Mesendoderm (in vitro differentiated cells): ENCODE results near the gene IL1R1. TPM values are rescaled to one million over a fixed set of nuclear protein-coding genes. Genes with fewer than 3 reads are reported as not detected.

Experiments used
- DNase-seq: peaks from one replicate; pipeline ENCODE4 v3.0.0; 2013
- H2AK5ac ChIP-seq: 2 replicates; pipeline ENCODE4 v1.6.1; 2013; ENCODE audit warnings: low read length, inconsistent platforms
- H2BK120ac ChIP-seq: 2 replicates; pipeline ENCODE4 v1.6.1; 2013; ENCODE audit warnings: low read depth, mild to moderate bottlenecking, low read length, moderate library complexity, mixed read lengths
- H2BK15ac ChIP-seq: replicated peaks from 2 replicates; pipeline ENCODE4 v1.6.1; 2013; ENCODE audit warnings: low read depth, mild to moderate bottlenecking, moderate library complexity
- H2BK5ac ChIP-seq: 2 replicates; pipeline ENCODE4 v1.6.1; 2013; ENCODE audit warnings: low read length, inconsistent platforms
- H3K18ac ChIP-seq: 2 replicates; pipeline ENCODE4 v1.6.1; 2013; ENCODE audit warnings: mild to moderate bottlenecking, low read length, mixed read lengths
- H3K23ac ChIP-seq: one replicate; pipeline ENCODE4 v1.6.1; 2013; ENCODE audit warnings: low read length
- H3K27ac ChIP-seq: 2 replicates; pipeline ENCODE4 v1.5.1; 2013; ENCODE audit warnings: low read depth, mild to moderate bottlenecking, inconsistent platforms, low read length, moderate library complexity
- H3K27me3 ChIP-seq: 2 replicates; pipeline ENCODE4 v1.6.1; 2013; ENCODE audit warnings: low read length, control low read depth, mild to moderate bottlenecking, inconsistent platforms; ENCODE audit not compliant: insufficient read depth, poor library complexity
- H3K36me3 ChIP-seq: 2 replicates; pipeline ENCODE4 v1.6.1; 2013; ENCODE audit warnings: low read length, inconsistent platforms; ENCODE audit not compliant: control insufficient read depth, insufficient read depth
- H3K4ac ChIP-seq: one replicate; pipeline ENCODE4 v1.6.1; 2013; ENCODE audit warnings: low read depth, mild to moderate bottlenecking, low read length, moderate library complexity
- H3K4me1 ChIP-seq: 2 replicates; pipeline ENCODE4 v1.6.1; 2013; ENCODE audit warnings: low read depth, low read length, inconsistent platforms; ENCODE audit not compliant: control insufficient read depth
- H3K4me2 ChIP-seq: 2 replicates; pipeline ENCODE4 v1.6.1; 2013; ENCODE audit warnings: low read length
- H3K4me3 ChIP-seq: 2 replicates; pipeline ENCODE4 v1.5.1; 2013; ENCODE audit warnings: mild to moderate bottlenecking, low read length
- H3K56ac ChIP-seq: one replicate; pipeline ENCODE4 v1.6.1; 2013; ENCODE audit warnings: low read length
- H3K79me1 ChIP-seq: 2 replicates; pipeline ENCODE4 v1.6.1; 2013; ENCODE audit warnings: low read length, inconsistent platforms
- H3K79me2 ChIP-seq: 2 replicates; pipeline ENCODE4 v1.6.1; 2013; ENCODE audit warnings: mild to moderate bottlenecking, low read length; ENCODE audit not compliant: control insufficient read depth, insufficient read depth
- H3K9ac ChIP-seq: 2 replicates; pipeline ENCODE4 v1.6.1; 2013; ENCODE audit warnings: low read length, inconsistent platforms
- H4K5ac ChIP-seq: one replicate; pipeline ENCODE4 v1.6.1; 2013; ENCODE audit warnings: low read length
- H4K8ac ChIP-seq: one replicate; pipeline ENCODE4 v1.6.1; 2013; ENCODE audit warnings: low read depth, mild to moderate bottlenecking, control low read depth, low read length, moderate library complexity
- WGBS: extraction: QIAGEN DNeasy Blood & Tissue Kit; methylation state at CpG from one replicate; pipeline ENCODE4 v1.1.7; 2013; ENCODE audit warnings: low lambda C conversion rate, missing lambda C conversion rate; ENCODE audit not compliant: insufficient coverage; ENCODE audit errors: extremely low coverage; 5-methylcytosine and 5-hydroxymethylcytosine counted together
- polyA plus RNA-seq, 2 experiments: library from polyadenylated mRNA; stranded (reverse); fragments of 200-250 nt; gene quantifications; one replicate each; pipeline ENCODE4 v1.2.3, GENCODE V29; 2013

Gene IL1R1, protein sequence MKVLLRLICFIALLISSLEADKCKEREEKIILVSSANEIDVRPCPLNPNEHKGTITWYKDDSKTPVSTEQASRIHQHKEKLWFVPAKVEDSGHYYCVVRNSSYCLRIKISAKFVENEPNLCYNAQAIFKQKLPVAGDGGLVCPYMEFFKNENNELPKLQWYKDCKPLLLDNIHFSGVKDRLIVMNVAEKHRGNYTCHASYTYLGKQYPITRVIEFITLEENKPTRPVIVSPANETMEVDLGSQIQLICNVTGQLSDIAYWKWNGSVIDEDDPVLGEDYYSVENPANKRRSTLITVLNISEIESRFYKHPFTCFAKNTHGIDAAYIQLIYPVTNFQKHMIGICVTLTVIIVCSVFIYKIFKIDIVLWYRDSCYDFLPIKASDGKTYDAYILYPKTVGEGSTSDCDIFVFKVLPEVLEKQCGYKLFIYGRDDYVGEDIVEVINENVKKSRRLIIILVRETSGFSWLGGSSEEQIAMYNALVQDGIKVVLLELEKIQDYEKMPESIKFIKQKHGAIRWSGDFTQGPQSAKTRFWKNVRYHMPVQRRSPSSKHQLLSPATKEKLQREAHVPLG
- polyA plus RNA-seq (2013, experiment 1 of 2): 0.77 TPM
- polyA plus RNA-seq (2013, experiment 2 of 2): 0.52 TPM

DNA sequence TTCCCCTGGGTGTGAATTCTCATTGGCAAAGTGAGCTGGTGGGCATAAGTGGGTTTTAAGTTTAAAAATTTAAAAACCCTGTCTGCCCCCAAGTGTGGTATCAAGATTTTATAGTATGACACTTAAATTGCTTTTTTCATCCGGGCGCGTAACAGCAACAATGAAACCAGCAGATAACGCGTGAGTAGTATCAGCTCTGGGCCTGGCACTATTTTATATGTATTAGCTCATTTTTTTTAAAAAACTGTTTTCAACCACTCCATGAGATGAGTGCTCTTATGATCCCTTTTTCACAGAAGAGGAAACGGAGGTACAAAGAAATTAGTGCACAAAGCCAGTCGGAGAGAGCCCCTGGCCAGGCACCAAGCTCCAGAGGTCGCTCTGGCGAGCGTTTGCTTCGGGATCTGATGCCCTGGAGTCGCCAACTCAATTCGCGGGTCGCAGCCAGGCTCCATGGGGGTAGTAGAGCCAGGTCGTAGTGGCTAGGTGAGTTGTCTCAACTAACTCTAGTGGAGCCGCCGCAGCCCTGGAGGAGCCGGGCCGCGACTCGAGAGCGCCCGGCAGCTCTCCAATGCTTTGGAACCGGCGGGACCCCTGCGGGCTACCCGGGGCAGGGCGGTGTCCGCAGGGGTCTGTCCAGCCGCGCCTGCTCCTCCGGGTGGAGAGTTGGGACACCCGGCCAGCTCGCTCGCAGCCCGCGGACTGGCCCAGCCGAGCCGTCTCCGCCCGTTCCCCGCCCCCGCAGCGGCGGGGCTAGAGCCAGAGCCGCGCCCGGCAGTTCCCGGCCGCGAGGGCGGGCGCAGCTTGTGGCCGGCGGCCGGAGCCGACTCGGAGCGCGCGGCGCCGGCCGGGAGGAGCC lies at the start of gene IL1R1:
IL1R1 (plus strand) TSS at position 777 of the 859 bp plus-strand sequence. CDS start 14,979 bp downstream, outside the sequence.
- H3K27ac ChIP-seq: no peak within 1 kb of the TSS
- no peak within 1 kb of the TSS for H4K8ac ChIP-seq
- no peak within 1 kb of the TSS for H3K23ac ChIP-seq
- no peak within 1 kb of the TSS for H2BK15ac ChIP-seq
- peak; percentile 56 for DNase-seq
- peak within 1 kb of the TSS; percentile 67 for H3K56ac ChIP-seq
- H3K79me2 ChIP-seq: no peaks in the 10 kb centered on the region
- no peaks in the 10 kb centered on the region for H3K4me1 ChIP-seq
- peak within 1 kb of the TSS; percentile 58 for H3K4me2 ChIP-seq
- peak within 1 kb of the TSS; percentile 7 for H3K4me3 ChIP-seq
- H2AK5ac ChIP-seq: no peak within 1 kb of the TSS
- H3K79me1 ChIP-seq: no peaks in the 10 kb centered on the region
- H3K36me3 ChIP-seq: no peaks in the 10 kb centered on the region
- H3K18ac ChIP-seq: peak within 1 kb of the TSS; percentile 85
- H3K9ac ChIP-seq: peak within 1 kb of the TSS; percentile 57
- H3K4ac ChIP-seq: no peak within 1 kb of the TSS
- no peak within 1 kb of the TSS for H2BK5ac ChIP-seq
- no peak within 1 kb of the TSS for H2BK120ac ChIP-seq
- WGBS: no CpG with 5 or more reads among the region's 65 CpGs
- no peak within 1 kb of the TSS for H4K5ac ChIP-seq
- H3K27me3 ChIP-seq: no peaks in the 10 kb centered on the region

DNA sequence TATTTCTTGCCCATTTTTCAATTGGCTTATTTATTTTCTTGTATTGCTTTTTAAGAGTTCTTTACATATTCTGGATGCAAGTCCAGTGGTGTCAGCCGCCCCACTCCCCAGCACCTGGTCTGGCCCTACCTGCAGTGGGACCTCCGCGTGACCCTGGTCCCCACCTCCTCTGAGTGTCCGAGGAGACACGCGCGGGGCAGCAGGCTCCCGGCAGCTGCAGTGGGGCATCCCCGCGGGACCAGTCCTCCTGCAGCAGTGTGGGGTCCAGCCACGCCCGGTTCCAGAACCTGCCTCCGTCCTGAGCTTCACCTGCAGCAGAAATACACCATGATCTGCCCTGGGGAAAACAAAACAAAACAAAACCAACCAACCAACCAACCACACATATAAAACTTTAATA lies 48.9 kb upstream of the IL1R1 start:
- no peak overlapping the region for H2BK120ac ChIP-seq
- H3K18ac ChIP-seq: no peak overlapping the region
- H3K4ac ChIP-seq: no peak overlapping the region
- no peak overlapping the region for H3K4me2 ChIP-seq
- H4K8ac ChIP-seq: no peak overlapping the region
- H2BK5ac ChIP-seq: no peak overlapping the region
- no peak overlapping the region for H3K23ac ChIP-seq
- no peaks in the 10 kb centered on the region for H3K27me3 ChIP-seq
- H3K4me1 ChIP-seq: no peaks in the 10 kb centered on the region
- no CpG with 5 or more reads among the region's 13 CpGs for WGBS
- no peaks in the 10 kb centered on the region for H3K36me3 ChIP-seq
- no peaks in the 10 kb centered on the region for H3K79me1 ChIP-seq
- H2AK5ac ChIP-seq: no peak overlapping the region
- H3K4me3 ChIP-seq: no peak overlapping the region
- H3K27ac ChIP-seq: no peak overlapping the region
- no peak for DNase-seq
- H3K56ac ChIP-seq: no peak overlapping the region
- H4K5ac ChIP-seq: no peak overlapping the region
- H3K79me2 ChIP-seq: no peaks in the 10 kb centered on the region
- no peak overlapping the region for H3K9ac ChIP-seq
- H2BK15ac ChIP-seq: no peak overlapping the region

DNA sequence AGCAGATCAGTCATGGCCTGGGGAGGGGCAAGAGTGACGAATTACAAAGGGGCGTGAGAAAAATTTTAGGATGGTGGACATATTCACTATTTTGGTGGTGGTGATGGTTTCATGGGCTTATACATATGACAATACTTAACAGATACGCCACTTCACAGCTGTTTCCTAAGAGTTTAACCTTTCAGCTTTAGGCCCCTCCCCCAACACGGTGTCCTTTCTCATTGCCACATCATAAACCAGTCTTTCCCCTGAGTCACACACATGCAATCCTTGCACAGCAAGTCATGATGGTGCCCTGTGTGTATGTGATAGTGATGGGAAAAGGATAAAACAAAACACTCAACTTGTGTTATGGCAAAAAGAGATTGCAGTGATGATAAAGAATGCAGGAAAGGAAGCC lies 47.6 kb upstream of the IL1R1 start:
- Histone ChIP-seq H3K4me2 (no peak overlapping the region), H3K79me1 (no peaks in the 10 kb centered on the region), H4K5ac (no peak overlapping the region), H2BK120ac (no peak overlapping the region), H2AK5ac (no peak overlapping the region), H3K4me1 (no peaks in the 10 kb centered on the region), H3K27ac (no peak overlapping the region), H3K9ac (no peak overlapping the region), H3K36me3 (no peaks in the 10 kb centered on the region), H3K4me3 (no peak overlapping the region), H3K56ac (no peak overlapping the region), H3K23ac (no peak overlapping the region), H2BK15ac (no peak overlapping the region), H3K18ac (no peak overlapping the region), H3K79me2 (no peaks in the 10 kb centered on the region), H4K8ac (no peak overlapping the region), H2BK5ac (no peak overlapping the region), H3K27me3 (no peaks in the 10 kb centered on the region), H3K4ac (no peak overlapping the region)
- no CpG with 5 or more reads among the region's 4 CpGs for WGBS
- DNase-seq: peak; percentile 35

DNA sequence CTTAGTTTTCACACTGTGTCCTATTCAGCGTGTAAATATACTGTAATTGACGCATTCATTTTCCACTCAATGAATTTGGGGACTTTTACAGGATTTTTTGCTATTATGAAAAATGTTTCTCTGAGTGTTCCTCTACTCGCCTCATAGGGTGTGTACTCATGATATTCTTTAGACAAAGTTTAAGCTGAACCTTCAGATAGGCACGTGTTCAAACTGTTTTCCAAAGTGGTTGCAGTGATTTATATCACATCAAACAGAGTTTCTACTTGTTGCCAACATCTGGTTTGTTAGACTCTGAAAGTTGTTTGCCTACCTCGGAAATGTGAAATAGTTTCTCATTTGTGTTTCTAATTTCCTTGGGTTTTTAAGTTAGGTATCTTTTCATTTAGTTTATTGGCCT lies 46.4 kb upstream of the IL1R1 start:
- H3K9ac ChIP-seq: no peak overlapping the region
- H2BK120ac ChIP-seq: no peak overlapping the region
- no peak overlapping the region for H3K4me2 ChIP-seq
- WGBS: no CpG with 5 or more reads among the region's 5 CpGs
- no peaks in the 10 kb centered on the region for H3K79me2 ChIP-seq
- H2BK15ac ChIP-seq: no peak overlapping the region
- no peak overlapping the region for H3K4me3 ChIP-seq
- H3K23ac ChIP-seq: no peak overlapping the region
- no peak overlapping the region for H2BK5ac ChIP-seq
- no peaks in the 10 kb centered on the region for H3K4me1 ChIP-seq
- H3K27ac ChIP-seq: no peak overlapping the region
- no peaks in the 10 kb centered on the region for H3K79me1 ChIP-seq
- H3K27me3 ChIP-seq: no peaks in the 10 kb centered on the region
- DNase-seq: no peak
- H4K5ac ChIP-seq: no peak overlapping the region
- no peak overlapping the region for H3K56ac ChIP-seq
- no peak overlapping the region for H3K4ac ChIP-seq
- no peak overlapping the region for H4K8ac ChIP-seq
- no peaks in the 10 kb centered on the region for H3K36me3 ChIP-seq
- no peak overlapping the region for H3K18ac ChIP-seq
- H2AK5ac ChIP-seq: no peak overlapping the region

DNA sequence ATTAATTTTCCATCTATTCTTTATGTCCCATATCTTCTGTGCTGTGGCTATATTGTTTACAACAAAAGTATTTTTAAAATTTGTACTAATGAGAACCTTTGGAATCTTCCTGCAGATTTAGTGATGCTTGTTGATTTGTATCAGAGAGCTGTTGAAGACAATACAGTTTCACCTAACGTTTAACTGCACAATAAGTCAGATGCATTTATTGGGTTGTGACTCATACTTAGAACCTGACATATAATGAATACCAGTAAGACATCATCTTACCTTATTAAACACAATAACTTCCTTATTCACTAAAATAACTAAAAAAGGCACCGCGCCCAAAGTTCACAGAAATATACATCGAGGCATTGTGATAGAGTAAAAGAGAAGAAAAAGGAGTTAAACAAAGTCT lies 43.8 kb upstream of the IL1R1 start:
- no peak overlapping the region for H3K18ac ChIP-seq
- no peaks in the 10 kb centered on the region for H3K4me1 ChIP-seq
- H3K56ac ChIP-seq: no peak overlapping the region
- H4K5ac ChIP-seq: no peak overlapping the region
- no peak overlapping the region for H3K4me3 ChIP-seq
- no peak overlapping the region for H3K27ac ChIP-seq
- H3K9ac ChIP-seq: no peak overlapping the region
- no peak overlapping the region for H2AK5ac ChIP-seq
- H3K79me2 ChIP-seq: no peaks in the 10 kb centered on the region
- no peak for DNase-seq
- no peak overlapping the region for H3K4me2 ChIP-seq
- H2BK5ac ChIP-seq: no peak overlapping the region
- H4K8ac ChIP-seq: no peak overlapping the region
- H3K79me1 ChIP-seq: no peaks in the 10 kb centered on the region
- H3K23ac ChIP-seq: no peak overlapping the region
- H3K36me3 ChIP-seq: no peaks in the 10 kb centered on the region
- H3K4ac ChIP-seq: no peak overlapping the region
- H2BK15ac ChIP-seq: no peak overlapping the region
- no peak overlapping the region for H2BK120ac ChIP-seq
- 100% methylated on average over 2 of the region's 4 CpGs for WGBS
- no peaks in the 10 kb centered on the region for H3K27me3 ChIP-seq
